WTC11 (cell line): ENCODE results near the gene CCHCR1. TPM values are rescaled to one million over a fixed set of nuclear protein-coding genes. Genes with fewer than 3 reads are reported as not detected.

Experiments
- ATAC-seq: fragments of 200-7000 bp; cut with Tn5 transposase; 2 replicates; pipeline ENCODE4 v1.10.0; 2021; ENCODE audit warnings: mild to moderate bottlenecking, moderate library complexity
- CTCF ChIA-PET: fragments of 300-600 bp; sonication (Branson Sonifier 250); formaldehyde crosslinking; loops from one replicate; lab custom pipeline; 2021; ENCODE audit warnings: antibody characterized with exemption; lab: Charles Lee
- POLR2A ChIA-PET: fragments of 350-600 bp; sonication (Branson Sonifier 250); formaldehyde crosslinking; loops from one replicate; lab custom pipeline; 2021; ENCODE audit warnings: antibody characterized with exemption; lab: Charles Lee
- DNase-seq: peaks from one replicate; pipeline ENCODE4 v3.0.0; 2021; ENCODE audit warnings: low spot score
- H3K27ac Mint-ChIP-seq: 2 replicates; pipeline ENCODE4 v1.8.0; 2021; ENCODE audit warnings: mixed read lengths
- H3K27me3 Mint-ChIP-seq: 2 replicates; pipeline ENCODE4 v1.8.0; 2021; ENCODE audit warnings: low read depth, mild to moderate bottlenecking, moderate library complexity, mixed read lengths
- H3K36me3 Mint-ChIP-seq: 2 replicates; pipeline ENCODE4 v1.8.0; 2021; ENCODE audit warnings: mixed read lengths
- H3K4me1 Mint-ChIP-seq: 2 replicates; pipeline ENCODE4 v1.8.0; 2022; ENCODE audit warnings: mixed read lengths
- H3K4me3 Mint-ChIP-seq: 2 replicates; pipeline ENCODE4 v1.8.0; 2021; ENCODE audit warnings: mild to moderate bottlenecking, moderate library complexity, mixed read lengths
- H3K9me3 Mint-ChIP-seq: 2 replicates; pipeline ENCODE4 v1.8.0; 2021; ENCODE audit warnings: mixed read lengths
- CREB1 ChIP-seq: sonication (generic); formaldehyde crosslinking; IDR thresholded peaks from 2 replicates; pipeline ENCODE4 v1.8.0; 2023; ENCODE audit warnings: mild to moderate bottlenecking, missing genetic modification reagents
- ESRRA ChIP-seq: sonication (generic); formaldehyde crosslinking; IDR thresholded peaks from 2 replicates; pipeline ENCODE4 v1.8.1; 2022; ENCODE audit warnings: mild to moderate bottlenecking, missing genetic modification reagents, borderline replicate concordance
- ETV6 ChIP-seq: sonication (generic); formaldehyde crosslinking; IDR thresholded peaks from 2 replicates; pipeline ENCODE4 v1.8.1; 2022; ENCODE audit warnings: mild to moderate bottlenecking, missing genetic modification reagents
- FOXP4 ChIP-seq: sonication (generic); formaldehyde crosslinking; IDR thresholded peaks from 2 replicates; pipeline ENCODE4 v1.8.0; 2022; ENCODE audit warnings: mild to moderate bottlenecking, missing genetic modification reagents
- HMGA2 ChIP-seq: fragments of 250-450 bp; sonication (Bioruptor Pico); IDR thresholded peaks from 2 replicates; pipeline ENCODE4 v1.4.0; 2021; ENCODE audit warnings: mild to moderate bottlenecking, moderate library complexity
- IRF2 ChIP-seq: sonication (generic); formaldehyde crosslinking; IDR thresholded peaks from 2 replicates; pipeline ENCODE4 v1.8.0; 2022; ENCODE audit warnings: low read depth, missing genetic modification reagents, borderline replicate concordance
- MXD4 ChIP-seq: fragments of 250-450 bp; sonication (Bioruptor Pico); IDR thresholded peaks from 2 replicates; pipeline ENCODE4 v1.8.0; 2021; ENCODE audit warnings: mild to moderate bottlenecking, moderate library complexity, borderline replicate concordance
- NR1H2 ChIP-seq: sonication (generic); formaldehyde crosslinking; IDR thresholded peaks from 2 replicates; pipeline ENCODE4 v1.9.0; 2021; ENCODE audit warnings: mild to moderate bottlenecking, moderate library complexity, missing genetic modification reagents
- NR2C2 ChIP-seq: sonication (generic); formaldehyde crosslinking; IDR thresholded peaks from 2 replicates; pipeline ENCODE4 v1.8.0; 2022; ENCODE audit warnings: mild to moderate bottlenecking, missing genetic modification reagents
- NR3C1 ChIP-seq: sonication (generic); formaldehyde crosslinking; conservative IDR thresholded peaks from 2 replicates; pipeline ENCODE4 v1.8.1; 2023; ENCODE audit warnings: low read depth, mild to moderate bottlenecking, missing genetic modification reagents
- OVOL2 ChIP-seq: fragments of 250-450 bp; sonication (Bioruptor Pico); IDR thresholded peaks from 2 replicates; pipeline ENCODE4 v1.9.0; 2021; ENCODE audit warnings: mild to moderate bottlenecking, borderline replicate concordance
- PRRX2 ChIP-seq: fragments of 250-450 bp; sonication (Bioruptor Pico); IDR thresholded peaks from 2 replicates; pipeline ENCODE4 v1.8.0; 2021; ENCODE audit warnings: mild to moderate bottlenecking
- RORB ChIP-seq: fragments of 250-450 bp; sonication (Bioruptor Pico); IDR thresholded peaks from 2 replicates; pipeline ENCODE4 v1.9.0; 2021; ENCODE audit warnings: mild to moderate bottlenecking
- SMAD3 ChIP-seq: sonication (generic); formaldehyde crosslinking; IDR thresholded peaks from 2 replicates; pipeline ENCODE4 v1.8.0; 2022; ENCODE audit warnings: missing genetic modification reagents, mild to moderate bottlenecking, borderline replicate concordance
- SOX15 ChIP-seq: fragments of 250-450 bp; sonication (Bioruptor Pico); IDR thresholded peaks from 2 replicates; pipeline ENCODE4 v1.9.0; 2021; ENCODE audit warnings: mild to moderate bottlenecking
- TCF7 ChIP-seq: sonication (generic); formaldehyde crosslinking; IDR thresholded peaks from 2 replicates; pipeline ENCODE4 v1.8.0; 2022; ENCODE audit warnings: mild to moderate bottlenecking, low read depth, missing genetic modification reagents, moderate library complexity
- TEAD1 ChIP-seq: sonication (generic); formaldehyde crosslinking; IDR thresholded peaks from 2 replicates; pipeline ENCODE4 v1.8.0; 2022; ENCODE audit warnings: mild to moderate bottlenecking, missing genetic modification reagents
- USF2 ChIP-seq: sonication (generic); formaldehyde crosslinking; IDR thresholded peaks from 2 replicates; pipeline ENCODE4 v1.8.1; 2023; ENCODE audit warnings: mild to moderate bottlenecking, missing genetic modification reagents, moderate library complexity
- ZMAT4 ChIP-seq: fragments of 250-450 bp; sonication (Bioruptor Pico); IDR thresholded peaks from 2 replicates; pipeline ENCODE4 v1.9.0; 2021; ENCODE audit warnings: mild to moderate bottlenecking
- ZNF121 ChIP-seq: sonication (generic); formaldehyde crosslinking; IDR thresholded peaks from 2 replicates; pipeline ENCODE4 v1.8.0; 2023; ENCODE audit warnings: missing genetic modification reagents
- ZNF232 ChIP-seq: sonication (generic); formaldehyde crosslinking; IDR thresholded peaks from 2 replicates; pipeline ENCODE4 v1.8.0; 2022; ENCODE audit warnings: mild to moderate bottlenecking, missing genetic modification reagents
- ZNF317 ChIP-seq: sonication (generic); formaldehyde crosslinking; IDR thresholded peaks from 2 replicates; pipeline ENCODE4 v1.8.1; 2023; ENCODE audit warnings: low read depth, mild to moderate bottlenecking, moderate library complexity, missing genetic modification reagents, borderline replicate concordance
- ZNF425 ChIP-seq: fragments of 250-450 bp; sonication (Bioruptor Pico); conservative IDR thresholded peaks from 2 replicates; pipeline ENCODE4 v1.9.0; 2021; ENCODE audit warnings: mild to moderate bottlenecking
- total RNA-seq: library from RNA; stranded (reverse); gene quantifications from 3 replicates; pipeline ENCODE4 v1.2.3, GENCODE V29; 2021

CCHCR1 gene
- total RNA-seq, 1 experiment from 2014 or later: 58.7 TPM

- H3K9me3 Mint-ChIP-seq: no peaks in the 10 kb centered on the region
- TF ChIP-seq ZNF232 (CRISPR knock-in tag) (no peak), NR1H2 (CRISPR knock-in tag) (no peak), PRRX2 (CRISPR knock-in tag) (no peak), OVOL2 (CRISPR knock-in tag) (no peak)
- TF ChIP-seq, all 79 proteins: peak for 0
- Mint-ChIP-seq H3K4me1 (peaks cover 30% of the 10 kb centered on the region), H3K27me3 (peaks cover 22% of the 10 kb centered on the region), H3K36me3 (no peaks in the 10 kb centered on the region), H3K4me3 (no peak overlapping the region), H3K27ac (no peak overlapping the region)
- CTCF ChIA-PET: interaction anchor here (0.6 to 11.0 kb wide), 23 partner anchors 10 to 436 kb away, joined by 3 to 90 read pairs (median 3); partner anchors contain the start of genes PSORS1C2 and VARS2
- DNase-seq (no peak), ATAC-seq (peak; percentile 70)
- POLR2A ChIA-PET: interaction anchor here (0.8 to 1.3 kb wide), 2 partner anchors 28 to 82 kb away, joined by 3 read pairs; no protein-coding TSS in a partner anchor
Measured at GRCh38 chr6:31114970-31115849, 42.4 kb downstream of the CCHCR1 start.

- ATAC-seq: peak; percentile 18
- H3K27me3 Mint-ChIP-seq: peaks cover 29% of the 10 kb centered on the region
- CTCF ChIA-PET: interaction anchor here (0.6 to 11.0 kb wide), 18 partner anchors 10 to 435 kb away, joined by 3 to 90 read pairs (median 4); partner anchors contain the start of genes PSORS1C2 and VARS2
- POLR2A ChIA-PET: interaction anchor here (0.8 to 1.3 kb wide), 2 partner anchors 27 to 83 kb away, joined by 3 read pairs; no protein-coding TSS in a partner anchor
- H3K4me3 Mint-ChIP-seq: no peak within 1 kb of the TSS
- H3K27ac Mint-ChIP-seq: no peak within 1 kb of the TSS; the same call in 1 of the 2 replicates
- TF ChIP-seq TEAD1 (CRISPR knock-in tag) (no peak), USF2 (CRISPR knock-in tag) (no peak), NR2C2 (CRISPR knock-in tag) (no peak), MXD4 (CRISPR knock-in tag) (no peak), ZMAT4 (no peak), SMAD3 (no peak), CREB1 (no peak), ZNF121 (CRISPR knock-in tag) (no peak), ETV6 (no peak), TCF7 (CRISPR knock-in tag) (no peak), FOXP4 (CRISPR knock-in tag) (no peak), HMGA2 (no peak), ESRRA (CRISPR knock-in tag) (no peak), IRF2 (CRISPR knock-in tag) (no peak), NR3C1 (CRISPR knock-in tag) (no peak), ZNF425 (CRISPR knock-in tag) (no peak), ZNF317 (CRISPR knock-in tag) (no peak), SOX15 (CRISPR knock-in tag) (no peak), RORB (no peak)
- no peaks in the 10 kb centered on the region for H3K9me3 Mint-ChIP-seq
- DNase-seq: no peak
- H3K36me3 Mint-ChIP-seq: no peaks in the 10 kb centered on the region
- H3K4me1 Mint-ChIP-seq: peaks cover 37% of the 10 kb centered on the region
Measured at GRCh38 chr6:31114541-31114878, 43.1 kb downstream of the CCHCR1 start, which contains the start of gene PSORS1C1. PSORS1C1 (plus strand) TSS chr6:31114800; CDS start chr6:31129633, 14,833 bp downstream.
